ENCODE results near the gene MFNG.

The MFNG gene

GRCh38 chr22:37503850-37504249 lies 17.7 kb upstream of the MFNG start:
- no peak for TF ChIP-seq CTCF (IDR thresholded peaks at IDR 0.05; ENCODE audit: borderline replicate concordance, insufficient read depth, low read depth, low read length)

GRCh38 chr22:37503183-37503683 lies 17.0 kb upstream of the MFNG start:
- TF ChIP-seq CTCF (IDR thresholded peaks at IDR 0.05; ENCODE audit: borderline replicate concordance, insufficient read depth, low read depth, low read length): no peak
- no peak overlapping the region for H3K4me3 ChIP-seq (ENCODE audit: low read depth, low read length)

More at GRCh38 chr22:37503850-37504249, 17.7 kb upstream of the MFNG start:
- no peak overlapping the region for H3K4me3 ChIP-seq (ENCODE audit: low read depth, low read length)

GRCh38 chr22:37502342-37503182 lies 16.4 kb upstream of the MFNG start:
- H3K4me3 ChIP-seq (ENCODE audit: low read depth, low read length): no peak overlapping the region
- no peak for TF ChIP-seq CTCF (IDR thresholded peaks at IDR 0.05; ENCODE audit: borderline replicate concordance, insufficient read depth, low read depth, low read length)

- no peak overlapping the region for H3K4me3 ChIP-seq (ENCODE audit: low read depth, low read length)
- no peak for TF ChIP-seq CTCF (IDR thresholded peaks at IDR 0.05; ENCODE audit: borderline replicate concordance, insufficient read depth, low read depth, low read length)
Measured at GRCh38 chr22:37501610-37502341, 15.6 kb upstream of the MFNG start.

- no peak for TF ChIP-seq CTCF (IDR thresholded peaks at IDR 0.05; ENCODE audit: borderline replicate concordance, insufficient read depth, low read depth, low read length)
- no peak overlapping the region for H3K4me3 ChIP-seq (ENCODE audit: low read depth, low read length)
Measured at GRCh38 chr22:37500745-37501609, 14.8 kb upstream of the MFNG start.

- no peak for TF ChIP-seq CTCF (IDR thresholded peaks at IDR 0.05; ENCODE audit: borderline replicate concordance, insufficient read depth, low read depth, low read length)
- no peak overlapping the region for H3K4me3 ChIP-seq (ENCODE audit: low read depth, low read length)
Measured at GRCh38 chr22:37499789-37500540, 13.8 kb upstream of the MFNG start.

All from GM12875 (cell line).